ENCODE measurements around the gene GPR17. TPM values are rescaled to one million over a fixed set of nuclear protein-coding genes. Genes with fewer than 3 reads are reported as not detected.

The GPR17 gene
- total and polyA plus RNA-seq, 5 experiments from 2014 or later, result not detected

DNA sequence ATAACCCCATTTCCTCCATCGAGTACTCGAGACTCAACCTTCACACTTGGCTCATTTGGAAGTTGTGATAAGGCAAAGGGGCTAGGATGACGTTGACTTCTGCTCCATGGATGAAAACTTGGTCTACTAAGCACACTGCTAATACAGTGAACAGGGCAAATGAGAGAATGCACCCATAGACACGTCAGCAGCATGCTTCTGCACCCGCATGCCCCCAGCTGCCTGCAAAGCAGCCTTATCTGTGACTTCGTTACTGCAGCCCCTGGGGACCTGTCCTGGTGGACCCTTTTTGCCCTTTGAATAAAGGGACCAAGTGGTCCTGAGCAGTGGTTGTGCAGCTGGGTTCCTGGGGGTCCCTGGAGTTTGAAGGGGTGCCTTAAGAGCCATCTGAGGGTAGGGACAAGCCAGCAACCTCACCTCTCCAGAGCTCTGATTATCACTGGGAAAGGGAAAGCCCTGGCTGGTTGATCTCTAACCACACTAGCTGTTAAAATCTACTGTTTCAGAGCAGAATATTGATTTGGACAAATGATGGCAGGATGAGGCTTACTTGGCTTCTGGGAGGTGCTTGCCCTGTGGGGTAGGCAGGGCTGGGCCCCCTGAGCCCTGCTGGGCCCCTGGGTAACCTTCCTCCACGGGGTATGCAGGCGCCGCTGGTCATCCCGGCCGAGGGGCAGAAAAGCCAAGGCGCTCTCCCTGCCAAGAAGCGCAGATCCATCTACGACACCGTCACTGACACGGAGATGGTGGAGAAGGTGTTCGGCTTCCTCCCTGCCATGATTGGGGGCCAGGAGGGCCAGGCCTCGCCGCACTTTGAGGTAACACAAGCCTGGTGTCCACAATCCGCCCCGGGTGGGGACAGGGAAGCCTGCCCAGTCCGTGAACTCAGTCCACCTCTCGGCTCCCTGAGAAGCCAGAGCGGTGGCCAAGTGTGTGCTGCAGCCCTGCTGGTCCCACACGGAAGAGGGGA lies 37.6 kb upstream of the GPR17 start:
- peaks cover 0 to 6% (median 5%) of the 10 kb centered on the region in 3 donors for H3K36me3 Mint-ChIP-seq
- H3K4me3 Mint-ChIP-seq, result no peak overlapping the region
- H3K9me3 Mint-ChIP-seq, result peaks cover 4 to 12% (median 7%) of the 10 kb centered on the region in 9 donors
- ATAC-seq, result no peak
- DNase-seq, result peak in 1 of 10 donors; percentile 41
- peak overlapping the region in 2 of 10 donors; percentile 21 to 60 for H3K27ac Mint-ChIP-seq
- H3K4me1 Mint-ChIP-seq, result peaks cover 4 to 17% (median 8%) of the 10 kb centered on the region in 4 donors
- POLR2A ChIA-PET, result interaction anchor here (1.6 kb wide), 1 partner anchor 45 kb away, joined by 3 read pairs; no protein-coding TSS in a partner anchor
- H3K27me3 Mint-ChIP-seq, result no peaks in the 10 kb centered on the region

DNA sequence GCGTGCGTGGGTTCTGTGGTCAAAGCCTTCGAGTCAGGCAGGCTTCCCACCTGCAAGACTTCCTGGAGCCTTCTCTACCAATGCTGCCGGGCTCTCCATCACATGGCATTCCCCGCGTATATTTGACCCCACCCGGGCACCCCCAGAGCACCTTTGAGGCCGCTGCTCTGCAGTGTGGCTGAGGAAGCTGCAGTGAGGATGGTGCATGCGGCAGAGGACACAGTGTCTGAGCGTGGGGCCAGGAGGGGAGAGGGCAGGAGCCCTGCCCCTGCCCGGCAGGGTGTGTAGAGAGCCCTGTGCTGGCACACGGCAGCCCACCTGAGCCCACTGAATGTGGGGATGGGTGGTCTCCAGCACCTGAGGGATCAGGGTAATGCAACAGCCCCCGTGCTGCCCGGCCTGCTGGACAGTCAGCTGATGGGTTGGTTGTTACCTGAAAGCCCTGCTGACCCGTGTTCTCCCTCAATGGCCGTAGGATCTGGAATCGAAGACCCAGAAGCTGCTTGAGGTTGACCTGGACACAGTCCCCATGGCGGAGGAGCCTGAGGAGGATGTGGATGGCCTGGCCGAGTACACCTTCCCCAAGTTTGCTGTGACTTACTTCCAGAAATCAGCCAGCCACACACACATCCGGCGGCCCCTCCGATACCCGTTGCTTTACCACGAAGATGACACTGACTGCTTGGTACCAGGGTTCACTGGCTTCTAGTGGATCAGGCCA lies 36.8 kb upstream of the GPR17 start:
- peaks cover 0 to 10% (median 10%) of the 10 kb centered on the region in 3 donors for H3K36me3 Mint-ChIP-seq
- POLR2A ChIA-PET, result interaction anchor here (1.6 kb wide), 1 partner anchor 45 kb away, joined by 3 read pairs; no protein-coding TSS in a partner anchor
- DNase-seq (no peak), ATAC-seq (peak; percentile 35 to 38)
- peak overlapping the region in 4 of 10 donors; percentile 8 to 51 (median 30) for H3K27ac Mint-ChIP-seq
- H3K27me3 Mint-ChIP-seq, result no peaks in the 10 kb centered on the region
- H3K4me1 Mint-ChIP-seq, result peaks cover 4 to 16% (median 7%) of the 10 kb centered on the region in 4 donors
- no peak overlapping the region for H3K4me3 Mint-ChIP-seq
- H3K9me3 Mint-ChIP-seq, result peaks cover 5 to 18% (median 13%) of the 10 kb centered on the region in 9 donors

DNA sequence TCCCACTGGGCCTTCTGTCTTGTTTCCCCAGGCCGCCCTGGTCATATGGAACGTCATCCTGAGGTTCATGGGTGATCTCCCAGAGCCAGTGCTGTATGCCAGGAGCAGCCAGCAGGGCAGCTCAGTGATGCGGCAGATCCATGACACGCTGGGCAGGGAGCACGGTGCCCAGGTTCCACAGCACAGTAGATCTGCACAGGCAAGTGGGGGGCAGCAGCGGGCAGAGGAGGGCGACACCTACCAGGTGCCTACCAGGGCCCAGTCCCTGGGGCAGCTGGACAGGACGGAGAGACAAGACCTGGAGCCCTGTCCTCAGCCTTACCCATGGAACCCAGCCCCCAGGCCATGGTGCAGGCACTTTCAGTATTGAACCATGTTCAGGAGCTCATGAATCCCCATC lies 36.1 kb upstream of the GPR17 start:
- Mint-ChIP-seq H3K9me3 (peaks cover 5 to 23% (median 13%) of the 10 kb centered on the region in 9 donors), H3K4me3 (no peak overlapping the region), H3K4me1 (peaks cover 2 to 11% (median 6%) of the 10 kb centered on the region in 4 donors), H3K36me3 (peaks cover 0 to 10% (median 10%) of the 10 kb centered on the region in 3 donors), H3K27me3 (no peaks in the 10 kb centered on the region), H3K27ac (peak overlapping the region in 4 of 10 donors; percentile 8 to 51 (median 30))
- ATAC-seq (no peak), DNase-seq (peak in 1 of 10 donors; percentile 37)
- POLR2A ChIA-PET, result interaction anchor here (1.6 kb wide), 1 partner anchor 44 kb away, joined by 3 read pairs; no protein-coding TSS in a partner anchor

DNA sequence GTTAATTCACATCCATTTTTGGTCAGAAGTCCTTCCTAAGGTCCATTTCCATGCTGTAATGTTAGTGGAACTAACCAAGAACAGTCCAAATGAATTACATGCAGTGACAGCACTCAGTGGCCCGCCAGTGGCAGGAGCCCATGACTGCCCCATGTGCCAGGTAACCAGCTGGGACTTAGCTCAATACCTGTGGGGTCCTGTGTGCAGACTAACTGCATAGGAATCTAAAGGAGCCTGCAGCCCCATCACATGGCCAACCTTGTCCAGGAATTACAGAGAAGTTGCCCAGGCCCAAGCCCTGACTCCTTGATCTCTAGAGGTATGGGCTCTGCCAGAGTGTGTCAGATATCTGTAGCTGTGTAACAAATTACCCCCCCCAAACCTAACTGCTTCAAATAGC lies 35.4 kb upstream of the GPR17 start:
- H3K36me3 Mint-ChIP-seq, result peaks cover 0 to 10% (median 10%) of the 10 kb centered on the region in 3 donors
- DNase-seq (no peak), ATAC-seq (no peak)
- H3K4me1 Mint-ChIP-seq, result peaks cover 4 to 16% (median 13%) of the 10 kb centered on the region in 4 donors
- no peak overlapping the region for H3K4me3 Mint-ChIP-seq
- H3K27me3 Mint-ChIP-seq, result no peaks in the 10 kb centered on the region
- peaks cover 5 to 23% (median 13%) of the 10 kb centered on the region in 9 donors for H3K9me3 Mint-ChIP-seq
- H3K27ac Mint-ChIP-seq, result no peak overlapping the region
- POLR2A ChIA-PET, result no interaction called here

DNA sequence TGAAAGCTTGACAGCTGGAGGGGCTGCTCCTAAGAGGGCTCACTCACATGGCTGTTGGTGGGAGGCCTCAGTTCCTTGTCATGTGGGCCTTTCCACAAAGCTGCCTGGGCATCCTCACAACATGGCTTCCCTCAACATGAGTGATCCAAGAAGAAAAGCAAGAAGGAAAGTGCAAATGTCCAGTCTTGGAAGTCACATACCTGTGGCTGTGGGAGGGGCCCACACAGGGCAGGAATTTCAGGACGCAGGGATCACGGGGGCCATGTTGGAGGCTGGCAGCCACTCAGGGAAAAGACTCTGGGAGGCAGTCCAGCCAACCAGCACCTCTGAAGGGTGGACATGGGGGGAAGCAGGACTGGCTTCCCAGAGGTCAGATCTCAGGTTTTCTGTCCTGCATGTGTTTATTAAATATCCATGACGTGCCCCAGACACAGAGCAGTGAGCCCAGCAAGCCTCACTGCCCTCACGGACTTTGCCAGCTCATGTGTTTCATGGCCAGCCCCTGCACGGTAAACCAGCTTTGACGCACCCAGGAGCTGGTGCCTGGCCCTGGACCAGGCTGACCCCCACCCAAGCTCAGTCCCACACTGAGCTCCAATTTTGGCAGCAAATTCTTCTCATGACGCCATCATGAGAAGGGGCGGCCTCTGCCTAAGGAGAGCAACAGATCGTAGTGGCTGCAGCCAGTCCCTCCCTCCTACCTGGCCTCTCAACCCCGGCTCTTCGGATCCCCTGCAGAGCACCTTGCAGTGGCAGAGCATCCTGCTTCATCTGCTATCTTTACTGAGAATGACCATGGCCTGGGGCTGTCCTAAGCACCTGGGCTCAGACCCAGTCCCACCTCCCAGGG lies 34.7 kb upstream of the GPR17 start:
- Mint-ChIP-seq H3K36me3 (peaks cover 0 to 10% (median 10%) of the 10 kb centered on the region in 3 donors), H3K4me1 (peaks cover 9 to 23% (median 20%) of the 10 kb centered on the region in 4 donors), H3K27ac (no peak overlapping the region), H3K4me3 (no peak overlapping the region), H3K27me3 (no peaks in the 10 kb centered on the region), H3K9me3 (peaks cover 5 to 23% (median 13%) of the 10 kb centered on the region in 9 donors)
- DNase-seq (peak in 1 of 10 donors; percentile 21), ATAC-seq (no peak)
- POLR2A ChIA-PET, result no interaction called here

DNA sequence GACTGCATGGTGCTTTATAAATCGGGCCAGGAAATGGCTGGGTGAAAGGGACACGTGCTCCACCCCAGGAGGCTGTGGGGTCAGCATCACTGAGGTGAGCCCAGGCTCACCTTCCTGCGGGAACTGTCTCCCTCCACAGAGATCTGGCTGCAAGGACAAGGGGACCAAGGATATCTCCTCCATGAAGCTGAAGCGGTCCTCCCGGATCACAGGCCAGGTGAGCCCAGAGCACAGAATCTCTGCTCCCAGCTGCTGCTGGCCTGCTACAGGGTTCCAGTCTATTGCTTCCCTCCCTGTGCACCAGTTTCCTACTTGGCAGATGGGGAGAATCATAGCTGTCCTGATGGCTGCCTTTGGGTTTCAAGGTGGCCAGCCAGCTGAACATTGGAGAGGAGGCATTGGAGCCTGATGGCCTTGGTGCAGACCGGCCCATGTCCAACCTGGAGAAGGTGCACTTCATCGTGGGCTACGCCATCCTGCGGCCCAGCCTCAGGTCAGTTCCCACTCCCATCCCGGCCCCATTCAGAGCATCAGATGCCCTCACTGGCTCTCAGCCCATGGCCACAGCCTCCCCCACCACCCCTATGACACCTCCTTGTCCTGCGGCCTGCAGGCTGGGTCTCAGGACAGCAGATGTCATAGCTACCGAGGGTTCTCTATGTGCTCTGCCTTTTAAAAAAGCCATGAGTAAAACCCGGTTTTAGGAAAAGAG lies 33.7 kb upstream of the GPR17 start:
- Mint-ChIP-seq H3K27me3 (no peaks in the 10 kb centered on the region), H3K4me3 (no peak overlapping the region), H3K27ac (no peak overlapping the region), H3K4me1 (peaks cover 9 to 33% (median 29%) of the 10 kb centered on the region in 4 donors), H3K36me3 (peaks cover 0 to 10% (median 10%) of the 10 kb centered on the region in 3 donors), H3K9me3 (peaks cover 5 to 23% (median 13%) of the 10 kb centered on the region in 9 donors)
- ATAC-seq, result no peak
- POLR2A ChIA-PET, result no interaction called here
- DNase-seq, result peak in 1 of 10 donors; percentile 32

DNA sequence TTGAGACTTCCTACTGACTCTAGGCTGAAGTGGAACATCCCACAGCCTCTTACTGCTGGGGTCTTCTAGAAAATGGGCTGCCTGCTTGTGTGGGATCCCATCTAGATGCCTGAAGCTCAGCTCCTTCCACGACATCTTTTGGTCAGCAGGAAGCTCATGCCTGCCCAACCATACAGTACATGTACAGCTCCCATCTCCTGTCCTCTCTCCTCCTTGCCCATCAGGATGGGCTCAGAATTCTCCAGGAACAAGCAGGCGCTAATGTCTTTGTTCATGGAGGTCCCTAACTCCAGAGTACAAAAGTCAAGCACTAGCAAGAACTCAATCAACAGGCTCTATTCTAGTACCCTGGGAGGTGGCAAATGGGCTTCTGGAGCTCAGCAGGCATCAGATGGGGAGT lies 31.7 kb upstream of the GPR17 start:
- peak overlapping the region in 3 of 10 donors; percentile 4 to 67 (median 21) for H3K27ac Mint-ChIP-seq
- H3K27me3 Mint-ChIP-seq, result no peaks in the 10 kb centered on the region
- H3K4me3 Mint-ChIP-seq, result no peak overlapping the region
- H3K9me3 Mint-ChIP-seq, result peaks cover 5 to 23% (median 13%) of the 10 kb centered on the region in 9 donors
- H3K36me3 Mint-ChIP-seq, result peaks cover 0 to 10% (median 10%) of the 10 kb centered on the region in 3 donors
- no peak for ATAC-seq
- no peak for DNase-seq
- POLR2A ChIA-PET, result no interaction called here
- H3K4me1 Mint-ChIP-seq, result peaks cover 12 to 35% (median 29%) of the 10 kb centered on the region in 4 donors

DNA sequence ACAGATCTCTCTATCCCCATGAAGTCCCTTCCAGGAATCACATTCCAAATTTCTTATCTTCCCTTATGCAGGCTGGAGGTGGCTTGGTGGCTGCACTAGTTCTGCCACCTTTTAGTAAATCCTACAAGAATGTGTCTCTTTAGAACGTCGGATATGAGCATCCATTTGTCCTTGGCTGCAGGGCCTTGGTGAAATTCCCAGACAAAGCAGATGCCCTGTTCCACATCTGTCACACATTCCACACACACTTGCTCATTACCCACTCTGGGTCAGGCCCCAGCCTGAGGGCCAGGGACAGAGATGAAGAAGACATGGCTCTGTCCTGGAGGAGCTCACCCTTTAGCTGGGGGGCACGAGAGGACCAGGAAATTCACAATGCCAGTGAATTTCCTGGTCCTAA lies 31.2 kb upstream of the GPR17 start:
- Mint-ChIP-seq H3K27ac (peak overlapping the region in 3 of 10 donors; percentile 11 to 84 (median 21)), H3K4me1 (peaks cover 12 to 35% (median 28%) of the 10 kb centered on the region in 4 donors), H3K27me3 (no peaks in the 10 kb centered on the region), H3K36me3 (peaks cover 0 to 10% (median 10%) of the 10 kb centered on the region in 3 donors), H3K4me3 (peak overlapping the region in 1 of 10 donors; percentile 63), H3K9me3 (peaks cover 5 to 23% (median 13%) of the 10 kb centered on the region in 9 donors)
- POLR2A ChIA-PET, result no interaction called here
- DNase-seq (no peak), ATAC-seq (no peak)

DNA sequence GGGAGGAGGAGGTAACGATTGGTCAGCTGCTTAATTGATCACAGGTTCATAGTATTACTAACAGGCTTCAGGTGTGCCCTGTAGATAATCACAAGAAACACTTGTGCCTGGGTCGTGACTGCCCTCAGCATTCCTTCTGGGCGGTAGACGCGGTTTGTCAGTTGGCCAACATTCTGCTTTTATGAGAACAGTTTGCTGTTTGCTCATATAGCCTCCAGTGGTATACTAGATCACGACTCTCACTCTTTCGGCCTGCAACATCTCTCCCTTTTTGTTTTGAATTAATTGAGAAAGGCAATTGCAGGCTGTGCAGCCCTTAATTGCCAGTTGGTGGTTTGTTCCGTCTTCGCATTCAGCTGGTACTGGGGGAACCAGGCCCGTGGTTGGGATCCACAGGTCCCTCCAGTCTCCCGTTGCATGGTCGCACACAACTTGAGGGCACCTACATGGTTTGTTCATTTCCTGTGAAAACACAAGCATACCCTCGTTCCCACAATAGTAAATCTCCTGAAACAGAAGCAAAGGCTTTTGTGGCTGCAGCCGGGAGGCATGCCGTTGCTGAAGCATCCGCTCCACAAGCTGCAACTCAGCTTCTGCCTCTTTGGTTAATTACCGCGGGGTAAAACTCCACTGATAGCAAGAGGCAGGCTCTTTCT lies 30.3 kb upstream of the GPR17 start:
- Mint-ChIP-seq H3K36me3 (peaks cover 0 to 10% (median 10%) of the 10 kb centered on the region in 3 donors), H3K27ac (peak overlapping the region in 9 of 10 donors; percentile 5 to 81 (median 45)), H3K4me1 (peaks cover 12 to 39% (median 27%) of the 10 kb centered on the region in 4 donors), H3K4me3 (peak overlapping the region in 8 of 10 donors; percentile 16 to 72 (median 62)), H3K27me3 (no peaks in the 10 kb centered on the region), H3K9me3 (peaks cover 5 to 23% (median 13%) of the 10 kb centered on the region in 9 donors)
- POLR2A ChIA-PET, result interaction anchor here (0.6 to 1.9 kb wide), 3 partner anchors 10 to 86 kb away, joined by 3 to 5 read pairs (median 3); partner anchors contain the start of gene SFT2D3
- DNase-seq (peak in 3 of 10 donors; percentile 23 to 55 (median 32)), ATAC-seq (peak; percentile 54 to 61)

DNA sequence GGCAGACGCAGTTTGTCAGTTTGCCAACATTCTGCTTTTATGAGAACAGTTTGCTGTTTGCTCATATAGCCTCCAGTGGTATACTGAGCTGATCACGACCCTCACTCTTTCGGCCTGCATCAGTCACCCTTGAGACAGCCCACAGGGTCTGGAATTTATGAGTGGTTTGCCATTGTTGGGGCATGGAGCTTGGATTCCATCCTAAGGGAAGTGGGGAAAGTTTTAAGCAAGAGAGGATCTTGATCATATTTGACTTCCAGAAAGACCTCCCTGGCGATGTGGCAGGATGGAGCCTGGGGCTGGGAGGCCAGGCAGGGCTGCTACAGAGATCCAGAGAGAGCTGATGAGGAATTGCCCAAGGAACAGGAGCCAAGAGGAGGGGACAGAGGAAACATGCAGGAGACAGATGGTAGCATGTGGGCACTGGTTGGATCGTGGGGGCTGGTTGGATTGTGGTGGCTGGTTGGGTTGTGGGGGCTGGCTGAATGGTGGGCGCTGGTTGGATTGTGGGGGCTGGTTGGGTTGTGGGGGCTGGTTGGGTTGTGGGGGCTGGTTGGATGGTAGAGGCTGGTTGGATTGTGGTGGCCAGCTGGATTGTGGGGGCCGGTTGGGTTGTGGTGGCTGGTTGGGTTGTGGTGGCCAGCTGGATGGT lies 27.3 kb upstream of the GPR17 start:
- Mint-ChIP-seq H3K27me3 (peaks cover 0 to 4% (median 0%) of the 10 kb centered on the region in 5 donors), H3K4me1 (peaks cover 12 to 50% (median 27%) of the 10 kb centered on the region in 4 donors), H3K36me3 (peaks cover 0 to 4% (median 3%) of the 10 kb centered on the region in 3 donors), H3K9me3 (peaks cover 0 to 11% (median 4%) of the 10 kb centered on the region in 9 donors), H3K4me3 (peak overlapping the region in 1 of 10 donors; percentile 45), H3K27ac (peak overlapping the region in 1 of 10 donors; percentile 38)
- ATAC-seq, result no peak
- peak in 1 of 10 donors; percentile 23 for DNase-seq
- POLR2A ChIA-PET, result interaction anchor here (0.6 to 1.6 kb wide), 3 partner anchors 15 to 21 kb away, joined by 3 read pairs; no protein-coding TSS in a partner anchor
